Mammary epithelial cell (primary cell): ENCODE measurements around the gene CIDEA.

Source experiments
- EZH2 ChIP-seq: IDR thresholded peaks from 2 replicates; pipeline ENCODE4 v1.6.1; 2012; ENCODE audit warnings: low read length, inconsistent platforms, borderline replicate concordance
- TF ChIP-seq, protein P1 (sequence below), 2 donors: IDR thresholded peaks in 1 of 2; conservative IDR thresholded peaks in 1 of 2; 2 replicates each; pipeline ENCODE4 v1.5.1; 2011 to 2012; ENCODE audit warnings: inconsistent platforms in 2 of 2, low read length in 2 of 2, mild to moderate bottlenecking in 2 of 2, control low read depth in 1 of 2, low read depth in 1 of 2; ENCODE audit not compliant: insufficient read depth in 1 of 2; ENCODE audit errors: extremely low read depth in 1 of 2

DNA sequence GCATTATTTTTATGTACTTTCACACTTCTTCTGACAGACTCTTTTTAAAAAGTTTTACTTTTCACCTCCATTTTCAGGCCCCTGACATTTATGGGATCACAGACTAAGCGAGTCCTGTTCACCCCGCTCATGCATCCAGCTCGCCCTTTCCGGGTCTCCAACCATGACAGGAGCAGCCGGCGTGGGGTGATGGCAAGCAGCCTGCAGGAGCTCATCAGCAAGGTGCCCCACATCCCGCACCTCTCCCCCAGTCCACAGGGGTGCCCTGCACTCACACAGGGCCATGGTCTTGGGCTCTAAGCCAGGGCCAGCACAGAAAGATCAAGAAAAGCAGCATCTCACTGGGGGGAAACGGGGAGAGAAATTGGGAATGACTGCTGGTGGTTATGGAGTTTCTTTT, 8.6 kb downstream of the CIDEA start:
- TF ChIP-seq, protein P1, sequence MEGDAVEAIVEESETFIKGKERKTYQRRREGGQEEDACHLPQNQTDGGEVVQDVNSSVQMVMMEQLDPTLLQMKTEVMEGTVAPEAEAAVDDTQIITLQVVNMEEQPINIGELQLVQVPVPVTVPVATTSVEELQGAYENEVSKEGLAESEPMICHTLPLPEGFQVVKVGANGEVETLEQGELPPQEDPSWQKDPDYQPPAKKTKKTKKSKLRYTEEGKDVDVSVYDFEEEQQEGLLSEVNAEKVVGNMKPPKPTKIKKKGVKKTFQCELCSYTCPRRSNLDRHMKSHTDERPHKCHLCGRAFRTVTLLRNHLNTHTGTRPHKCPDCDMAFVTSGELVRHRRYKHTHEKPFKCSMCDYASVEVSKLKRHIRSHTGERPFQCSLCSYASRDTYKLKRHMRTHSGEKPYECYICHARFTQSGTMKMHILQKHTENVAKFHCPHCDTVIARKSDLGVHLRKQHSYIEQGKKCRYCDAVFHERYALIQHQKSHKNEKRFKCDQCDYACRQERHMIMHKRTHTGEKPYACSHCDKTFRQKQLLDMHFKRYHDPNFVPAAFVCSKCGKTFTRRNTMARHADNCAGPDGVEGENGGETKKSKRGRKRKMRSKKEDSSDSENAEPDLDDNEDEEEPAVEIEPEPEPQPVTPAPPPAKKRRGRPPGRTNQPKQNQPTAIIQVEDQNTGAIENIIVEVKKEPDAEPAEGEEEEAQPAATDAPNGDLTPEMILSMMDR (conservative IDR thresholded peaks at IDR 0.05 in 1 of 2, IDR thresholded peaks at IDR 0.05 in 1 of 2; ENCODE audit: extremely low read depth in 1 of 2, insufficient read depth in 1 of 2, low read depth in 1 of 2, low read length in 2 of 2), result no peak
- TF ChIP-seq EZH2, result no peak
